IMR-90 (cell line): ENCODE measurements around the gene CUBN. TPM values are rescaled to one million over a fixed set of nuclear protein-coding genes. Genes with fewer than 3 reads are reported as not detected.

Experiments
- ATAC-seq: fragments of 200-7000 bp; cut with Tn5 transposase; 2 replicates; pipeline ENCODE4 v1.9.1; 2020; ENCODE audit warnings: low read depth, mild to moderate bottlenecking, moderate library complexity
- BruUV-seq: library from RNA; stranded (reverse); fragments of 400-500 nt; replicated peaks from 2 replicates; lab custom pipeline; 2021; lab: Mats Ljungman, UMichigan
- CTCF ChIA-PET: fragments of 300-600 bp; formaldehyde crosslinking; extraction: SDS; loops from one replicate; lab custom pipeline; 2021; ENCODE audit warnings: antibody characterized with exemption; lab: Yijun Ruan, JAX
- POLR2A ChIA-PET: fragments of 300-600 bp; sonication (Branson Sonifier 250); formaldehyde crosslinking; loops from one replicate; lab custom pipeline; 2022; ENCODE audit warnings: antibody characterized with exemption; ENCODE audit not compliant: unreplicated experiment; lab: Charles Lee
- DNase-seq: peaks from one replicate; pipeline ENCODE4 v3.0.0; 2013
- H2AFZ ChIP-seq: replicated peaks from 2 replicates; pipeline ENCODE3; 2013; ENCODE audit warnings: low read length, mild to moderate bottlenecking; ENCODE audit not compliant: poor library complexity
- H2AK5ac ChIP-seq: 2 replicates; pipeline ENCODE4 v1.6.1; 2013; ENCODE audit warnings: low read depth, low read length, inconsistent platforms
- H2AK9ac ChIP-seq: replicated peaks from 2 replicates; pipeline ENCODE3; 2013; ENCODE audit warnings: mild to moderate bottlenecking, low read depth, low read length, moderate library complexity; ENCODE audit not compliant: poor library complexity
- H2BK120ac ChIP-seq: 2 replicates; pipeline ENCODE4 v1.6.1; 2013; ENCODE audit warnings: low read depth, low read length, inconsistent platforms
- H2BK15ac ChIP-seq: 3 replicates; pipeline ENCODE4 v1.6.1; 2013; ENCODE audit warnings: low read depth, low read length, inconsistent platforms
- H2BK20ac ChIP-seq: 2 replicates; pipeline ENCODE4 v1.6.1; 2013; ENCODE audit warnings: low read depth, mild to moderate bottlenecking, inconsistent platforms, low read length, moderate library complexity
- H2BK5ac ChIP-seq: 2 replicates; pipeline ENCODE4 v1.6.1; 2013; ENCODE audit warnings: mild to moderate bottlenecking, low read depth, low read length, inconsistent platforms; ENCODE audit not compliant: poor library complexity, severe bottlenecking
- H3K14ac ChIP-seq: replicated peaks from 2 replicates; pipeline ENCODE4 v1.6.1; 2013; ENCODE audit warnings: low read depth, low read length, inconsistent platforms
- H3K18ac ChIP-seq: 2 replicates; pipeline ENCODE4 v1.6.1; 2013; ENCODE audit warnings: low read depth, low read length, control low read depth
- H3K23ac ChIP-seq: 2 replicates; pipeline ENCODE4 v1.6.1; 2013; ENCODE audit warnings: low read depth, low read length, inconsistent platforms
- H3K27ac ChIP-seq: 2 replicates; pipeline ENCODE4 v1.5.1; 2013; ENCODE audit warnings: mild to moderate bottlenecking, control low read depth, low read length; ENCODE audit not compliant: insufficient read depth
- H3K27me3 ChIP-seq: 2 replicates; pipeline ENCODE4 v1.6.1; 2013; ENCODE audit warnings: low read length; ENCODE audit not compliant: control insufficient read depth, insufficient read depth
- H3K36me3 ChIP-seq: 2 replicates; pipeline ENCODE4 v1.6.1; 2013; ENCODE audit warnings: low read length, mixed read lengths; ENCODE audit not compliant: control insufficient read depth, insufficient read depth
- H3K4ac ChIP-seq: 2 replicates; pipeline ENCODE4 v1.6.1; 2013; ENCODE audit warnings: low read depth, low read length, inconsistent platforms
- H3K4me1 ChIP-seq: 2 replicates; pipeline ENCODE4 v1.6.1; 2013; ENCODE audit warnings: low read length, mixed read lengths; ENCODE audit not compliant: control insufficient read depth, insufficient read depth
- H3K4me2 ChIP-seq: 2 replicates; pipeline ENCODE4 v1.6.1; 2013; ENCODE audit warnings: low read depth, mild to moderate bottlenecking, control low read depth, low read length, moderate library complexity
- H3K4me3 ChIP-seq: 2 replicates; pipeline ENCODE4 v1.5.1; 2013; ENCODE audit warnings: low read depth, mild to moderate bottlenecking, control low read depth, low read length, moderate library complexity; ENCODE audit not compliant: insufficient read depth
- H3K56ac ChIP-seq: 2 replicates; pipeline ENCODE4 v1.6.1; 2013; ENCODE audit warnings: low read length, inconsistent platforms; ENCODE audit not compliant: insufficient read depth; ENCODE audit errors: extremely low read depth
- H3K79me1 ChIP-seq, 2 experiments: 2 replicates each; pipeline ENCODE4 v1.6.1; 2013; ENCODE audit warnings: low read length in 2 of 2, inconsistent platforms in 1 of 2, low read depth in 1 of 2
- H3K9ac ChIP-seq: 2 replicates; pipeline ENCODE4 v1.6.1; 2013; ENCODE audit warnings: low read depth, low read length, control low read depth
- H3K9me1 ChIP-seq: 2 replicates; pipeline ENCODE4 v1.6.1; 2013; ENCODE audit warnings: low read length, inconsistent platforms; ENCODE audit not compliant: insufficient read depth
- H3K9me3 ChIP-seq: 2 replicates; pipeline ENCODE4 v1.6.1; 2013; ENCODE audit warnings: low read length; ENCODE audit not compliant: control insufficient read depth, insufficient read depth
- H4K20me1 ChIP-seq: 2 replicates; pipeline ENCODE4 v1.6.1; 2013; ENCODE audit warnings: low read length, inconsistent platforms; ENCODE audit not compliant: insufficient read depth
- H4K5ac ChIP-seq: 2 replicates; pipeline ENCODE4 v1.6.1; 2013; ENCODE audit warnings: mild to moderate bottlenecking, low read depth, low read length, control low read depth
- H4K8ac ChIP-seq, 2 experiments: 2 replicates each; pipeline ENCODE4 v1.6.1; 2013; ENCODE audit warnings: low read depth in 2 of 2, low read length in 2 of 2, control low read depth in 1 of 2, inconsistent platforms in 1 of 2
- H4K91ac ChIP-seq: 2 replicates; pipeline ENCODE4 v1.6.1; 2013; ENCODE audit warnings: low read depth, low read length, inconsistent platforms; ENCODE audit not compliant: insufficient read depth
- BHLHE40 ChIP-seq: fragments of 150-350 bp; IDR thresholded peaks from 2 replicates; pipeline ENCODE4 v1.6.1; 2016; ENCODE audit warnings: mild to moderate bottlenecking, low read depth, low read length
- CTCF ChIP-seq: conservative IDR thresholded peaks from 2 replicates; pipeline ENCODE4 v1.5.1; 2012; ENCODE audit warnings: mild to moderate bottlenecking, low read depth, low read length, improper control_type of control experiment
- FOS ChIP-seq: fragments of 150-350 bp; IDR thresholded peaks from 2 replicates; pipeline ENCODE4 v1.6.1; 2016; ENCODE audit warnings: low read depth, low read length
- MAFK ChIP-seq: IDR thresholded peaks from 2 replicates; pipeline ENCODE4 v1.6.1; 2012; ENCODE audit warnings: low read depth, low read length, improper control_type of control experiment
- RCOR1 ChIP-seq: IDR thresholded peaks from 2 replicates; pipeline ENCODE4 v1.6.1; 2012; ENCODE audit warnings: mild to moderate bottlenecking, low read length, improper control_type of control experiment; ENCODE audit not compliant: insufficient replicate concordance
- SMC3 ChIP-seq: fragments of 150-350 bp; IDR thresholded peaks from 2 replicates; pipeline ENCODE4 v1.6.1; 2016; ENCODE audit warnings: low read depth, mild to moderate bottlenecking, antibody characterized with exemption, low read length, moderate library complexity
- WGBS, 2 experiments: methylation state at CpG; one replicate each; pipeline versions ENCODE4 v1.1.5 to v1.1.7; 2013; ENCODE audit warnings: missing lambda C conversion rate in 2 of 2; ENCODE audit not compliant: insufficient read length in 1 of 2; ENCODE audit errors: extremely low coverage in 2 of 2; 5-methylcytosine and 5-hydroxymethylcytosine counted together
- dilution Hi-C: fragments of 300-500 bp; cut with HindIII; formaldehyde crosslinking; loops from one replicate; pipeline ENCODE4 v1.14.3; 2018; ENCODE audit warnings: low sequenced_read_pairs; ENCODE audit not compliant: unreplicated experiment
- in situ Hi-C: fragments of 300-500 bp; cut with MboI; formaldehyde crosslinking; loops from 3 replicates; pipeline ENCODE4 v1.14.3; 2019; ENCODE audit warnings: low sequenced_read_pairs, inconsistent platforms, mixed read lengths
- intact Hi-C: fragments of 100-400 bp; cut with micrococcal nuclease; formaldehyde crosslinking; loops from 2 replicates; pipeline ENCODE4 v1.10.0; 2022
- polyA plus RNA-seq, 3 experiments: library from polyadenylated mRNA; depleted of rRNA; stranded (reverse); fragments of >200 nt; gene quantifications; 2 replicates each; pipeline ENCODE4 v1.2.3, GENCODE V29; 2012; ENCODE audit warnings: low replicate concordance in 1 of 3
- total RNA-seq: library from RNA; depleted of rRNA; stranded (reverse); fragments of >200 nt; gene quantifications from 2 replicates; pipeline ENCODE4 v1.2.3, GENCODE V29; 2012

Gene CUBN
- total and polyA plus RNA-seq, 2 of the 4 experiments (the other 2 are of a cell fraction), result 0.19 to 0.54 TPM

GRCh38 chr10:17043586-17043985 lies 86.0 kb downstream of the CUBN start:
- DNase-seq, result no peak
- Histone ChIP-seq H3K36me3 (no peaks in the 10 kb centered on the region), H4K20me1 (no peaks in the 10 kb centered on the region), H3K79me1 (no peaks in the 10 kb centered on the region), H4K8ac (peak overlapping the region in 1 of 2 experiments; percentile 78; a peak in 2 of 4 replicates), H4K91ac (no peak overlapping the region), H2AFZ (peak overlapping the region; percentile 46), H3K4me2 (no peak overlapping the region), H3K27me3 (no peaks in the 10 kb centered on the region), H3K9me3 (no peaks in the 10 kb centered on the region), H3K4ac (peak overlapping the region; percentile 64; the same call in 1 of the 2 replicates), H3K9ac (no peak overlapping the region), H4K5ac (no peak overlapping the region), H3K14ac (0 out of 2 replicates have a peak overlapping the region, but pooled peaks have one; percentile 21), H2AK9ac (no peak overlapping the region), H2BK15ac (peak overlapping the region; percentile 41; the same call in 2 of the 3 replicates), H2BK5ac (no peak overlapping the region), H3K56ac (no peak overlapping the region), H2BK20ac (peak overlapping the region; percentile 57; the same call in 1 of the 2 replicates), H2AK5ac (0 out of 2 replicates have a peak overlapping the region, but pooled peaks have one; percentile 70), H2BK120ac (peak overlapping the region; percentile 64), H3K27ac (no peak overlapping the region), H3K4me1 (no peaks in the 10 kb centered on the region), H3K9me1 (peaks cover 5% of the 10 kb centered on the region; the same call in 1 of the 2 replicates), H3K23ac (peak overlapping the region; percentile 10; the same call in 1 of the 2 replicates), H3K18ac (peak overlapping the region; percentile 18), H3K4me3 (no peak overlapping the region)
- ATAC-seq, result no peak
- dilution Hi-C loops (no loop called here), intact Hi-C loops (no loop called here), in situ Hi-C loops (no loop called here)
- no TSS peak for BruUV-seq
- POLR2A ChIA-PET, result no interaction called here
- WGBS, 2 experiments, result 92% methylated on average over 1 of the region's 8 CpGs; no CpG with 5 or more reads in 1 of the 2 experiments
- TF ChIP-seq BHLHE40 (no peak), CTCF (no peak), FOS (no peak), SMC3 (no peak), RCOR1 (no peak), MAFK (no peak)
- CTCF ChIA-PET, result no interaction called here
